ENCODE data around the gene HOXA4. TPM values are rescaled to one million over a fixed set of nuclear protein-coding genes. Genes with fewer than 3 reads are reported as not detected.

HOXA4 gene
- total RNA-seq, 2 experiments from 2014 or later, result not detected

DNA sequence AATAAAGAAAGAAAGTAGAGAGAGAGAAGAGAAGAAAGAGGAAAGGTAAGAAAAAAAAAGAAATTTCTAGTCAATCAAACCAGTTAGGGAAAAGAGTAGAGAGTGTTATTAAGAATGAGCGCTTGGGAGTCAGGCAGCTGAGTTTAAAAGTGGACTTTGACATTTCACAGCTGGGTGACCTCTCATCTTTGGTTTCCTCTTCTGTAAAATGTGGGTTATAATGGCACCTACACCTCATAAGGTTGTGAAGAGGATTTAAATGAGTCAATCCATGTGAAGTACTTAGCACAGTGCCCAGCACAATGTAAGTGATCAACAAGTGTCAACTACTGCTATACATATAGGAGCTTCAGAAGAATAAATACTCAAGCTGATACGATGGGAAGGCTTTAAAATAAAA, 46.9 kb downstream of the HOXA4 start:
- H3K27me3 Mint-ChIP-seq, result peaks cover 39% of the 10 kb centered on the region
- H3K27ac Mint-ChIP-seq, result no peak overlapping the region
- Histone ChIP-seq H3K27ac (ENCODE audit: low read depth in 1 of 2, low read length in 2 of 2) (no peak overlapping the region), H3K4me1 (ENCODE audit: insufficient read depth, low read length) (peaks cover 11% of the 10 kb centered on the region), H3K27me3 (ENCODE audit: control insufficient read depth in 1 of 2, insufficient read depth in 2 of 2, low read length in 2 of 2) (peaks cover 22 to 24% of the 10 kb centered on the region in 2 experiments), H3K36me3 (ENCODE audit: insufficient read depth, low read length) (no peaks in the 10 kb centered on the region), H3K4me3 (ENCODE audit: low read length) (no peak overlapping the region), H3K9me3 (ENCODE audit: control insufficient read depth in 1 of 2, insufficient read depth in 1 of 2, low read length in 2 of 2) (peaks cover 0 to 8% of the 10 kb centered on the region in 2 experiments)
- H3K4me3 Mint-ChIP-seq, result no peak overlapping the region
- intact Hi-C loops (cut with DNase I, micrococcal nuclease), result no loop called here
- TF ChIP-seq, protein P1, sequence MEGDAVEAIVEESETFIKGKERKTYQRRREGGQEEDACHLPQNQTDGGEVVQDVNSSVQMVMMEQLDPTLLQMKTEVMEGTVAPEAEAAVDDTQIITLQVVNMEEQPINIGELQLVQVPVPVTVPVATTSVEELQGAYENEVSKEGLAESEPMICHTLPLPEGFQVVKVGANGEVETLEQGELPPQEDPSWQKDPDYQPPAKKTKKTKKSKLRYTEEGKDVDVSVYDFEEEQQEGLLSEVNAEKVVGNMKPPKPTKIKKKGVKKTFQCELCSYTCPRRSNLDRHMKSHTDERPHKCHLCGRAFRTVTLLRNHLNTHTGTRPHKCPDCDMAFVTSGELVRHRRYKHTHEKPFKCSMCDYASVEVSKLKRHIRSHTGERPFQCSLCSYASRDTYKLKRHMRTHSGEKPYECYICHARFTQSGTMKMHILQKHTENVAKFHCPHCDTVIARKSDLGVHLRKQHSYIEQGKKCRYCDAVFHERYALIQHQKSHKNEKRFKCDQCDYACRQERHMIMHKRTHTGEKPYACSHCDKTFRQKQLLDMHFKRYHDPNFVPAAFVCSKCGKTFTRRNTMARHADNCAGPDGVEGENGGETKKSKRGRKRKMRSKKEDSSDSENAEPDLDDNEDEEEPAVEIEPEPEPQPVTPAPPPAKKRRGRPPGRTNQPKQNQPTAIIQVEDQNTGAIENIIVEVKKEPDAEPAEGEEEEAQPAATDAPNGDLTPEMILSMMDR (IDR thresholded peaks at IDR 0.05), result no peak
- H3K4me1 Mint-ChIP-seq (ENCODE audit: low read depth), result peaks cover 5% of the 10 kb centered on the region
- CTCF ChIA-PET, result interaction anchor here (0.8 kb wide), 1 partner anchor 9 kb away, joined by 3 read pairs; no protein-coding TSS in a partner anchor
- no peaks in the 10 kb centered on the region for H3K36me3 Mint-ChIP-seq (ENCODE audit: low read depth)
- H3K9me3 Mint-ChIP-seq, result no peaks in the 10 kb centered on the region
- DNase-seq (no peak), ATAC-seq (ENCODE audit: poor library complexity) (no peak)
- POLR2A ChIA-PET, result interaction anchor here (0.7 to 1.0 kb wide), 2 partner anchors 10 to 13 kb away, joined by 3 read pairs; partner anchors contain the start of gene HOXA1

DNA sequence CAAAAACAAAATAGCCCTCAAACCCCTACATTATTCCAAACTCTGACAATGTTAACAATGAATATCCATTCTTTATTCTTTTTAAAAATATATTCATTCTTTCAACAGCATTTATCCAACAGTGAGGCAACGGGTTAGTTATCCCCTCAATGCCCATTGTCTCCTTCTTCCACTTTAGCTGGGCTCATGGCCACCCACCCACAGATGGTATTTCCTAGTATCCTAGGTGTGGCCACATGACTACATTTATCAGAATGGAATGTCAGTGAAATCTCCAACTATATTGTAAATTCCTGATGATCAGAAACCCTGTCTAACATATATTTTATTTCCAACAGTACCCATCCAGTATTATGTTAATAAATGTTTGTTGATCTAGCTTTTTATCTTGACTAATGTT, 48.4 kb downstream of the HOXA4 start:
- ChIA-PET POLR2A (no interaction called here), CTCF (no interaction called here)
- H3K27me3 Mint-ChIP-seq, result peaks cover 28% of the 10 kb centered on the region
- TF ChIP-seq, protein P1 (IDR thresholded peaks at IDR 0.05), result no peak
- H3K27ac Mint-ChIP-seq, result no peak overlapping the region
- intact Hi-C loops (cut with DNase I, micrococcal nuclease), result no loop called here
- DNase-seq (no peak), ATAC-seq (ENCODE audit: poor library complexity) (no peak)
- H3K27ac ChIP-seq (ENCODE audit: low read depth in 1 of 2, low read length in 2 of 2), result no peak overlapping the region
- no peaks in the 10 kb centered on the region for H3K36me3 ChIP-seq (ENCODE audit: insufficient read depth, low read length)
- H3K9me3 ChIP-seq (ENCODE audit: control insufficient read depth in 1 of 2, insufficient read depth in 1 of 2, low read length in 2 of 2), result no peaks in the 10 kb centered on the region
- no peaks in the 10 kb centered on the region for H3K4me1 ChIP-seq (ENCODE audit: insufficient read depth, low read length)
- peaks cover under 1% of the 10 kb centered on the region for H3K4me1 Mint-ChIP-seq (ENCODE audit: low read depth)
- H3K9me3 Mint-ChIP-seq, result no peaks in the 10 kb centered on the region
- H3K4me3 Mint-ChIP-seq, result no peak overlapping the region
- H3K36me3 Mint-ChIP-seq (ENCODE audit: low read depth), result no peaks in the 10 kb centered on the region
- H3K4me3 ChIP-seq (ENCODE audit: low read length), result no peak overlapping the region
- H3K27me3 ChIP-seq (ENCODE audit: control insufficient read depth in 1 of 2, insufficient read depth in 2 of 2, low read length in 2 of 2), result peaks cover 8 to 13% of the 10 kb centered on the region in 2 experiments

DNA sequence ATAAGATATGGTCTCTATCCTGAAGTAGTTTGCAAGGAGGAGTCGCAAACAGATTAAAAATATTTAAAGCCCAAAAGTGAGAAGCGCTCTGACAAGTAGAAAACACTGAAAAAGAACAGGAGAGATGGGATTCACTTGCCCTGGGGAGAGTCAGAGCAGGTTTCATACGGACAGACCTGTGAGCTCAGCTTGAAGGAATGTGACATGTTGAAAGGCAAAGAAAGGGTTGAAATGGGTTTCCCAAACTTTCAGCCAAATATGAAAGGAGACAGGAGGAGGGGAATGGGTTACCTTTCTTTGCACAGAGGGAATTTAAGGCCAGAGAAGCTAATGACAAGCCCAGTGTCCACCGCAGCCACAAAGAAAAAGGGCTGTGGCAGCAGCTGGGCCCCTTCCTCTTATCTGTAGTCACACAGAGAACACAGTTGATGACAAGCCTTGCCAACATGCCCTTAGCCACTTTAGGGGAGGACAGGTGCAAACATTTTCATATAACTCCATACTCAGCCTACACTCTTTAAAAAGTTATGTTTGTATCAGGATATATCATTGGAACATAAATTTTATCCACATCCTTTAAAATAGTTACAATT, 49.6 kb downstream of the HOXA4 start:
- Histone ChIP-seq H3K9me3 (ENCODE audit: control insufficient read depth in 1 of 2, insufficient read depth in 1 of 2, low read length in 2 of 2) (no peaks in the 10 kb centered on the region), H3K4me3 (ENCODE audit: low read length) (no peak overlapping the region), H3K4me1 (ENCODE audit: insufficient read depth, low read length) (no peaks in the 10 kb centered on the region), H3K36me3 (ENCODE audit: insufficient read depth, low read length) (no peaks in the 10 kb centered on the region), H3K27me3 (ENCODE audit: control insufficient read depth in 1 of 2, insufficient read depth in 2 of 2, low read length in 2 of 2) (peaks cover 5 to 6% of the 10 kb centered on the region in 2 experiments), H3K27ac (ENCODE audit: low read depth in 1 of 2, low read length in 2 of 2) (no peak overlapping the region)
- no peaks in the 10 kb centered on the region for H3K9me3 Mint-ChIP-seq
- peaks cover 28% of the 10 kb centered on the region for H3K27me3 Mint-ChIP-seq
- H3K27ac Mint-ChIP-seq, result no peak overlapping the region
- intact Hi-C loops (cut with DNase I, micrococcal nuclease), result no loop called here
- POLR2A ChIA-PET, result no interaction called here
- CTCF ChIA-PET, result no interaction called here
- no peak for ATAC-seq (ENCODE audit: poor library complexity)
- TF ChIP-seq, protein P1 (IDR thresholded peaks at IDR 0.05), result no peak
- no peaks in the 10 kb centered on the region for H3K4me1 Mint-ChIP-seq (ENCODE audit: low read depth)
- H3K4me3 Mint-ChIP-seq, result no peak overlapping the region
- DNase-seq, result no peak
- no peaks in the 10 kb centered on the region for H3K36me3 Mint-ChIP-seq (ENCODE audit: low read depth)

Data from CD4-positive, alpha-beta T cell (primary cell).